ENCODE results near the gene RAC3.

GRCh38 chr17:81998691-81999438 lies 32.6 kb upstream of the RAC3 start:
- TF ChIP-seq, protein P1, sequence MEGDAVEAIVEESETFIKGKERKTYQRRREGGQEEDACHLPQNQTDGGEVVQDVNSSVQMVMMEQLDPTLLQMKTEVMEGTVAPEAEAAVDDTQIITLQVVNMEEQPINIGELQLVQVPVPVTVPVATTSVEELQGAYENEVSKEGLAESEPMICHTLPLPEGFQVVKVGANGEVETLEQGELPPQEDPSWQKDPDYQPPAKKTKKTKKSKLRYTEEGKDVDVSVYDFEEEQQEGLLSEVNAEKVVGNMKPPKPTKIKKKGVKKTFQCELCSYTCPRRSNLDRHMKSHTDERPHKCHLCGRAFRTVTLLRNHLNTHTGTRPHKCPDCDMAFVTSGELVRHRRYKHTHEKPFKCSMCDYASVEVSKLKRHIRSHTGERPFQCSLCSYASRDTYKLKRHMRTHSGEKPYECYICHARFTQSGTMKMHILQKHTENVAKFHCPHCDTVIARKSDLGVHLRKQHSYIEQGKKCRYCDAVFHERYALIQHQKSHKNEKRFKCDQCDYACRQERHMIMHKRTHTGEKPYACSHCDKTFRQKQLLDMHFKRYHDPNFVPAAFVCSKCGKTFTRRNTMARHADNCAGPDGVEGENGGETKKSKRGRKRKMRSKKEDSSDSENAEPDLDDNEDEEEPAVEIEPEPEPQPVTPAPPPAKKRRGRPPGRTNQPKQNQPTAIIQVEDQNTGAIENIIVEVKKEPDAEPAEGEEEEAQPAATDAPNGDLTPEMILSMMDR (IDR thresholded peaks at IDR 0.05): no peak
- no peak for TF ChIP-seq POLR2A (IDR thresholded peaks at IDR 0.05)

All from right lobe of liver (tissue), 4 donors.